ENCODE results near the gene RNU5D-1. TPM values are rescaled to one million over a fixed set of nuclear protein-coding genes. Genes with fewer than 3 reads are reported as not detected.
A peak's percentile ranks its signal among the peaks of the same experiment; 100 is the strongest.

RNU5D-1 gene
- total and polyA plus RNA-seq, 2 of the 13 experiments (the other 11 are each of a cell fraction or from before 2014, with no cell fraction given), result 165 TPM; not detected in 1

- 0 out of 2 replicates have a peak, but pooled peaks have one; percentile 78 for TF ChIP-seq RERE (CRISPR knock-in tag; IDR thresholded peaks at IDR 0.05; ENCODE audit: low read depth)
- TF ChIP-seq ZZZ3 (CRISPR knock-in tag; IDR thresholded peaks at IDR 0.05; ENCODE audit: borderline replicate concordance), result no peak
- TF ChIP-seq HNRNPH1 (optimal IDR thresholded peaks at IDR 0.05; ENCODE audit: low read depth, low read length), result peak; percentile 99
- TF ChIP-seq NR0B2 (CRISPR knock-in tag; IDR thresholded peaks at IDR 0.05), result no peak
- TF ChIP-seq ZXDC (CRISPR knock-in tag; IDR thresholded peaks at IDR 0.05), result no peak; the same call in 1 of the 2 replicates
- TF ChIP-seq RARA (CRISPR knock-in tag; IDR thresholded peaks at IDR 0.05), result peak; percentile 40; the same call in 1 of the 2 replicates
- no peak for TF ChIP-seq MTA3 (CRISPR knock-in tag; IDR thresholded peaks at IDR 0.05)
- TF ChIP-seq ZNF672 (CRISPR knock-in tag; IDR thresholded peaks at IDR 0.05), result no peak
- no peak for TF ChIP-seq ZNF501 (CRISPR knock-in tag; IDR thresholded peaks at IDR 0.05)
- no peak for TF ChIP-seq ZNF383 (CRISPR knock-in tag; IDR thresholded peaks at IDR 0.05; ENCODE audit: borderline replicate concordance)
- peak; percentile 47; the same call in 1 of the 2 replicates for TF ChIP-seq ZNF3 (CRISPR knock-in tag; IDR thresholded peaks at IDR 0.05)
- TF ChIP-seq NFYB (CRISPR knock-in tag; IDR thresholded peaks at IDR 0.05), result peak; percentile 34; the same call in 1 of the 2 replicates
- no peak for TF ChIP-seq FOXK2 (IDR thresholded peaks at IDR 0.05)
- TF ChIP-seq THAP7 (CRISPR knock-in tag; IDR thresholded peaks at IDR 0.05), result no peak
- TF ChIP-seq DR1 (CRISPR knock-in tag; IDR thresholded peaks at IDR 0.05), result no peak; the same call in 1 of the 2 replicates
- TF ChIP-seq JUN (CRISPR knock-in tag; IDR thresholded peaks at IDR 0.05), result peak; percentile 52; the same call in 1 of the 2 replicates
- TF ChIP-seq ZNF20 (CRISPR knock-in tag; IDR thresholded peaks at IDR 0.05), result no peak
- TF ChIP-seq PHB2 (IDR thresholded peaks at IDR 0.05; ENCODE audit: partially characterized antibody), result no peak
- no peak for TF ChIP-seq NR1H2 (CRISPR knock-in tag; IDR thresholded peaks at IDR 0.05; ENCODE audit: borderline replicate concordance, low read depth)
- TF ChIP-seq ZNF296 (CRISPR knock-in tag; conservative IDR thresholded peaks at IDR 0.05), result peak; percentile 61; the same call in 1 of the 2 replicates
These were observed 9.2 kb downstream of the RNU5D-1 start (continued) for GRCh38 chr1:44721485-44722361.

Data from HepG2 (cell line).